Ascending aorta (tissue), 2 donors: ENCODE data around the gene NLE1. TPM values are rescaled to one million over a fixed set of nuclear protein-coding genes. Genes with fewer than 3 reads are reported as not detected.
"Not testable (repeated sequence)": the region's sequence is repeated elsewhere in the genome, so short reads cannot be mapped to it uniquely, and the experiment has no call there.

Experiments
- DNase-seq, 2 donors: peaks; one replicate each; pipeline ENCODE4 v3.0.0-alpha.2; 2019; ENCODE audit warnings: low spot score in 2 of 2
- H3K27ac ChIP-seq, 2 donors: fragments of 200-600 bp; sonication (generic); one replicate each; pipeline ENCODE4 v1.5.1; 2016 to 2017; ENCODE audit warnings: mild to moderate bottlenecking in 1 of 2
- H3K27me3 ChIP-seq: fragments of 200-600 bp; sonication (generic); one replicate; pipeline ENCODE4 v1.5.1; 2017
- H3K36me3 ChIP-seq, 2 donors: fragments of 200-600 bp; sonication (generic); one replicate each; pipeline ENCODE4 v1.5.1; 2016
- H3K4me1 ChIP-seq, 2 donors: fragments of 200-600 bp; sonication (generic); one replicate each; pipeline ENCODE4 v1.5.1; 2016 to 2017; ENCODE audit warnings: mild to moderate bottlenecking in 1 of 2
- H3K4me3 ChIP-seq, 2 donors: fragments of 200-600 bp; sonication (generic); one replicate each; pipeline ENCODE4 v1.5.1; 2016 to 2017; ENCODE audit warnings: mild to moderate bottlenecking in 1 of 2
- H3K9me3 ChIP-seq, 2 donors: fragments of 200-600 bp; sonication (generic); one replicate each; pipeline ENCODE4 v1.5.1; 2016
- CTCF ChIP-seq, 3 experiments: fragments of 200-600 bp in 2 of 3; fragments of 450-650 bp in 1 of 3; sonication (generic) in 2 of 3; IDR thresholded peaks; one replicate each; pipeline ENCODE4 v1.5.1; 2016 to 2019; ENCODE audit warnings: antibody characterized with exemption in 3 of 3, mild to moderate bottlenecking in 1 of 3, moderate library complexity in 1 of 3
- intact Hi-C: fragments of 100-400 bp; cut with DNase I; formaldehyde crosslinking; loops from one replicate; pipeline ENCODE4 v1.15.1; 2023
- total RNA-seq: library from RNA; depleted of rRNA; stranded (reverse); fragments of >200 nt; gene quantifications from one replicate; pipeline ENCODE4 v1.1.0, GENCODE V29; 2016

The NLE1 gene
- total RNA-seq, 1 donor from 2014 or later: 3.8 TPM

GRCh38 chr17:35174835-35175334 is 32.8 kb upstream of the NLE1 start:
- no peaks in the 10 kb centered on the region for H3K36me3 ChIP-seq
- no peak for TF ChIP-seq CTCF (IDR thresholded peaks at IDR 0.05)
- intact Hi-C loops: loop anchor here (10.0 kb wide), 1 partner anchor 360 kb away; the partner anchor contains the start of gene SLFN12L

GRCh38 chr17:35172321-35172720 is 30.2 kb upstream of the NLE1 start:
- peak in 1 of 2 donors; percentile 30 for DNase-seq
- not testable (repeated sequence) for H3K4me1 ChIP-seq, H3K27ac ChIP-seq, H3K36me3 ChIP-seq, H3K4me3 ChIP-seq, H3K9me3 ChIP-seq, H3K27me3 ChIP-seq
- intact Hi-C loops: loop anchor here (10.0 kb wide), 1 partner anchor 362 kb away; the partner anchor contains the start of gene SLFN12L

More at GRCh38 chr17:35174835-35175334, 32.8 kb upstream of the NLE1 start:
- Histone ChIP-seq H3K9me3 (no peaks in the 10 kb centered on the region), H3K27me3 (no peaks in the 10 kb centered on the region), H3K4me1 (no peaks in the 10 kb centered on the region), H3K4me3 (no peak overlapping the region), H3K27ac (no peak overlapping the region)
- peak in 1 of 2 donors; percentile 7 for DNase-seq

DNA sequence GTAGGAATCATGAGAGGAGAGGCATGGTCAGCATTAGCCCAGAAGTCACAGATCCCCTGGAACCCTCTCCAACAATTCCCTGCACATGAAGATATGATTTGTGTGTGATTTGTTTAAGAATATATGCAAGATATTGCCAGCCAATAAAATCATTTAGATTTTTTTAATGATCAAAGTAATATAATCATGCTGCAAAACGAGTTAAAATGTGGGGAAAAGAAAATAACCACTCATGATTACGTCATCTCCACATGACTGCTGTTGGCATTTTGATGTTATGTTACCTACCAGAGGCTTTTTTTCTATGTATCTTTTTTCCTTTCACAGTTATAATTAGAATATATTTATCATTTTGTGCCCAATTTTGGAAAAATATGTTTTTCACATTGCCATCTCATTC is 29.7 kb upstream of the NLE1 start:
- no peaks in the 10 kb centered on the region for H3K9me3 ChIP-seq
- no peak for TF ChIP-seq CTCF (IDR thresholded peaks at IDR 0.05)
- intact Hi-C loops: loop anchor here (10.0 kb wide), 1 partner anchor 363 kb away; the partner anchor contains the start of gene SLFN12L
- no peaks in the 10 kb centered on the region for H3K27me3 ChIP-seq
- no peak for DNase-seq
- H3K27ac ChIP-seq: no peak overlapping the region
- no peak overlapping the region for H3K4me3 ChIP-seq
- no peaks in the 10 kb centered on the region for H3K36me3 ChIP-seq
- no peaks in the 10 kb centered on the region for H3K4me1 ChIP-seq

DNA sequence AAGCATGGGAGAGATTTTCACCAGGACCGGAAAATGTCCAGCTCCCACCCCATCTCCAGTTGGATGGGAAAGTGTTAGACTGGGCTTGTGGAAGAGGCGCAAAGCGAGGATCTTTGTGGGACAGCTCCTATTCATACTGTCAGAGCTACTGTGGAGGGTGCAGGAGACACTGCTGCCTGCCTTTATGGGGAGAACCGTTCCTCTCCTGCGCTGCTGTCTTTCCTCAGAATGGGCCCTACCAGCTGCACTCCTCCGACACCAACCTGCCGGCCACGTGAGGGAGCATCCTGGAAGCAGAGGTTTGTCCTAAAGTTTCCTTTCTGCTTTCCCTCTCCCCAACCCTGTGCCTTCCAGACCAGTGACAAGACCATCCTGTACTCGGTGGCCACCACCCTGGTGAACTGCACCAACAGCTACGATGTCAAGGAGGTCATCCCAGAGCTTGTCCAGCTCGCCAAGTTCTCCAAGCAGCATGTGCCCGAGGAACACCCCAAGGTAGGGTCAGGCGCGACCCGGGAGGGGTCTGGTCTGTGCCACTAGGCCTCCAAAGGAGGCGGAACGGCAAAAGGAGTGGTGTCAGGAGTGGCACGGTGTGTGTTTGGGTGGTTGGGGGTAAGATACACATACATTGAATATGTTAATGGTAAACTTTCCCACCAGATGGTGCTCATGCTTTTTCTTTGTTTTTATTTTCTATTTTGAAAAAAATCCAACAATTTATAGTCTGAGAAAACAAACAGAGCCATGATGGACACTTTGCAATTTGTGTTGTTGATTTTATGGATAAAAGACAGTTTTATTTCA is 29.1 kb upstream of the NLE1 start:
- H3K36me3 ChIP-seq: no peaks in the 10 kb centered on the region
- H3K27ac ChIP-seq: no peak overlapping the region
- peak in 1 of 2 donors; percentile 55 for DNase-seq
- no peak overlapping the region for H3K4me3 ChIP-seq
- intact Hi-C loops: loop anchor here (10.0 kb wide), 1 partner anchor 364 kb away; the partner anchor contains the start of gene SLFN12L
- H3K4me1 ChIP-seq: no peaks in the 10 kb centered on the region
- no peaks in the 10 kb centered on the region for H3K27me3 ChIP-seq
- H3K9me3 ChIP-seq: no peaks in the 10 kb centered on the region
- peak in 2 of 3 experiments; percentile 30 to 33 for TF ChIP-seq CTCF (IDR thresholded peaks at IDR 0.05)

DNA sequence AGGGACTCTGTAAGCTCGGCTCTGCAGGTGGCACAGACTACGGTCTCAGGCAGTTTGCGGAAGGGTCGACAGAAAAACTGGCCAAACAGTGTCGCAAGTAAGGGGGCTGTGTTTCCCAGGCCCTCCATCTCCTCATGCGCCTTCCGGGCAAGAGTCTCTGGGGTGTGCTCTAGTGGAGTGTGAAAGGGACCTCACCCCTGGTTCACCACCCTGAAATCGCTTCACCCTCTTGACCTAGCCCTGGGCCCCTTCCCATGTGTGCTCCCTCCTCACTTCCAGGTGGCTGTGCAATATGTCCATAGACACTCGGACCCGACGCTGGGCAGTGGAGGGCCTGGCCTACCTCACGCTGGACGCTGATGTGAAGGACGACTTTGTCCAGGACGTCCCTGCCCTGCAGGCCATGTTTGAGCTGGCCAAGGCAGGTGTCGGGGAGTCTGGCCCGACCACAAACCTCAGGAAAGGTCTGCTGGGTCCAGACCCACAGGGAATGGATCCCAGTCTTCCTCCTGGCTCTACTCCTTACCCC is 27.8 kb upstream of the NLE1 start:
- no peak overlapping the region for H3K27ac ChIP-seq
- H3K9me3 ChIP-seq: no peaks in the 10 kb centered on the region
- H3K27me3 ChIP-seq: no peaks in the 10 kb centered on the region
- no peaks in the 10 kb centered on the region for H3K4me1 ChIP-seq
- no peaks in the 10 kb centered on the region for H3K36me3 ChIP-seq
- TF ChIP-seq CTCF (IDR thresholded peaks at IDR 0.05): no peak
- intact Hi-C loops: loop anchor here (10.0 kb wide), 1 partner anchor 365 kb away; the partner anchor contains the start of gene SLFN12L
- peak in 1 of 2 donors; percentile 39 for DNase-seq
- no peak overlapping the region for H3K4me3 ChIP-seq

DNA sequence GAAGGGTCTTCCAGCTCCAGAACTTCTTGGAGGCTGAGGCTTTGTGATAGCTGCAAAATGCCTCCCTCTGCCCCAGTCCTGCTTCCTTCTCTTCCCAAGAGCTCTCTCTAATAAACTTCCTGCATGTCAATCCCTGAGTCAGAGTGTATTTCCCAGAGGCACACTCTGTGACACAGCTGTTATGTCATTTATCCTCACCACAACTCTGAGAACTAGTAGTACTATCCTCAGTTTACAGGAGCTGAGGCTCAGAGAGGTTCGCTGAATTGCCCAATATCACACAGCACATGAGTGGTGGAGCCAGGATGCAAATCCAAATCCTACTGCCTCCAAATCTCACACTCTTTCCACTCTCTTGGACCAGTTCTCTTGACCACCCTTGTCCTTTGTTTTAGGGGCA is 25.6 kb upstream of the NLE1 start:
- H3K4me3 ChIP-seq: no peak overlapping the region
- intact Hi-C loops: no loop called here
- H3K9me3 ChIP-seq: no peaks in the 10 kb centered on the region
- H3K27ac ChIP-seq: no peak overlapping the region
- peak in 1 of 2 donors; percentile 18 for DNase-seq
- TF ChIP-seq CTCF (IDR thresholded peaks at IDR 0.05): no peak
- no peaks in the 10 kb centered on the region for H3K27me3 ChIP-seq
- H3K4me1 ChIP-seq: no peaks in the 10 kb centered on the region
- no peaks in the 10 kb centered on the region for H3K36me3 ChIP-seq
